OCI-LY1 (cell line): ENCODE results near the gene FURIN.

ENCODE experiments used
- H2AFZ ChIP-seq: fragments of 200-600 bp; sonication (generic), shearing (Covaris generic); 2 replicates; pipeline ENCODE4 v1.6.0; 2014; ENCODE audit warnings: antibody characterized with exemption, mild to moderate bottlenecking, low read length
- H3F3A ChIP-seq: fragments of 200-600 bp; sonication (generic), shearing (Covaris generic); 2 replicates; pipeline ENCODE4 v1.6.0; 2014; ENCODE audit warnings: mild to moderate bottlenecking, antibody characterized with exemption, low read length, moderate library complexity; ENCODE audit not compliant: insufficient read depth
- H3K27ac ChIP-seq: fragments of 200-600 bp; sonication (generic); 2 replicates; pipeline ENCODE4 v1.5.1; 2014; ENCODE audit warnings: low read length, mixed run types, mild to moderate bottlenecking, low read depth; ENCODE audit not compliant: poor library complexity, severe bottlenecking
- H3K27me3 ChIP-seq: fragments of 200-600 bp; sonication (generic); 2 replicates; pipeline ENCODE4 v1.6.0; 2014; ENCODE audit warnings: antibody characterized with exemption, mild to moderate bottlenecking, low read length, moderate library complexity; ENCODE audit not compliant: insufficient read depth
- H3K36me3 ChIP-seq: fragments of 200-600 bp; sonication (generic); 2 replicates; pipeline ENCODE4 v1.6.1; 2014; ENCODE audit warnings: mild to moderate bottlenecking, antibody characterized with exemption, low read length, moderate library complexity, mixed read lengths; ENCODE audit not compliant: insufficient read depth
- H3K4me1 ChIP-seq: fragments of 200-600 bp; sonication (generic); 2 replicates; pipeline ENCODE4 v1.5.1; 2014; ENCODE audit warnings: mild to moderate bottlenecking, low read length, moderate library complexity; ENCODE audit not compliant: insufficient read depth, severe bottlenecking
- H3K4me2 ChIP-seq: fragments of 200-600 bp; sonication (generic), shearing (Covaris generic); 2 replicates; pipeline ENCODE4 v1.6.1; 2014; ENCODE audit warnings: low read length
- H3K4me3 ChIP-seq: fragments of 200-600 bp; sonication (generic); 2 replicates; pipeline ENCODE4 v1.5.1; 2014; ENCODE audit warnings: low read length, low read depth, mild to moderate bottlenecking, mixed read lengths; ENCODE audit not compliant: poor library complexity, severe bottlenecking
- H3K79me2 ChIP-seq: fragments of 200-600 bp; shearing (Covaris generic); 2 replicates; pipeline ENCODE4 v1.6.1; 2016; ENCODE audit warnings: mixed run types, low read length, mixed read lengths; ENCODE audit not compliant: insufficient read depth
- H3K9ac ChIP-seq: fragments of 200-600 bp; sonication (generic), shearing (Covaris generic); 2 replicates; pipeline ENCODE4 v1.6.1; 2014; ENCODE audit warnings: mild to moderate bottlenecking, low read length, mixed read lengths
- H3K9me2 ChIP-seq: fragments of 200-600 bp; sonication (generic), shearing (Covaris generic); 2 replicates; pipeline ENCODE4 v1.6.1; 2014; ENCODE audit warnings: low read depth, mild to moderate bottlenecking, low read length, mixed read lengths
- H3K9me3 ChIP-seq: fragments of 200-600 bp; shearing (Covaris generic); 2 replicates; pipeline ENCODE4 v1.6.1; 2014; ENCODE audit warnings: low read length, mixed read lengths
- H4K20me1 ChIP-seq: fragments of 200-600 bp; sonication (generic), shearing (Covaris generic); 2 replicates; pipeline ENCODE4 v1.6.0; 2016; ENCODE audit warnings: mild to moderate bottlenecking, low read length; ENCODE audit not compliant: insufficient read depth
- CTCF ChIP-seq: fragments of 200-600 bp; sonication (generic), shearing (Covaris generic); IDR thresholded peaks from 2 replicates; pipeline ENCODE4 v1.5.1; 2017; ENCODE audit warnings: mild to moderate bottlenecking, antibody characterized with exemption, low read length, moderate library complexity, mixed read lengths
- EZH2 ChIP-seq: fragments of 200-600 bp; sonication (generic), shearing (Covaris generic); IDR thresholded peaks from 2 replicates; pipeline ENCODE4 v1.8.0; 2017; ENCODE audit warnings: borderline replicate concordance, mixed run types, mild to moderate bottlenecking, antibody characterized with exemption, low read length, moderate library complexity, mixed read lengths

Gene FURIN

GRCh38 chr15:90871716-90872485, 3.5 kb downstream of the FURIN start:
- H3K27ac ChIP-seq, result no peak overlapping the region
- no peaks in the 10 kb centered on the region for H4K20me1 ChIP-seq
- TF ChIP-seq CTCF (no peak), EZH2 (no peak)
- peak overlapping the region; percentile 57; the same call in 1 of the 2 replicates for H3K9ac ChIP-seq
- 0 out of 2 replicates have a peak, but pooled peaks cover 9% of the 10 kb centered on the region for H3K27me3 ChIP-seq
- H3K9me2 ChIP-seq, result no peaks in the 10 kb centered on the region
- no peaks in the 10 kb centered on the region for H3K79me2 ChIP-seq
- no peaks in the 10 kb centered on the region for H3K36me3 ChIP-seq
- H2AFZ ChIP-seq, result no peak overlapping the region
- peaks cover 21% of the 10 kb centered on the region for H3K4me1 ChIP-seq
- no peaks in the 10 kb centered on the region for H3K9me3 ChIP-seq
- peak overlapping the region; percentile 74 for H3K4me2 ChIP-seq
- no peaks in the 10 kb centered on the region for H3F3A ChIP-seq
- peak overlapping the region; percentile 67 for H3K4me3 ChIP-seq

- no peak overlapping the region; the same call in 1 of the 2 replicates for H3K9ac ChIP-seq
- no peaks in the 10 kb centered on the region for H3K79me2 ChIP-seq
- H3K27me3 ChIP-seq, result 0 out of 2 replicates have a peak, but pooled peaks cover 9% of the 10 kb centered on the region
- H3K4me2 ChIP-seq, result peak overlapping the region; percentile 74
- TF ChIP-seq EZH2, result no peak
- no peak for TF ChIP-seq CTCF
- H3K9me3 ChIP-seq, result no peaks in the 10 kb centered on the region
- H3K4me1 ChIP-seq, result peaks cover 21% of the 10 kb centered on the region
- H3K27ac ChIP-seq, result no peak overlapping the region
- H2AFZ ChIP-seq, result no peak overlapping the region
- H3K4me3 ChIP-seq, result peak overlapping the region; percentile 67
- H3K9me2 ChIP-seq, result no peaks in the 10 kb centered on the region
- no peaks in the 10 kb centered on the region for H3K36me3 ChIP-seq
- H4K20me1 ChIP-seq, result no peaks in the 10 kb centered on the region
- H3F3A ChIP-seq, result no peaks in the 10 kb centered on the region
These were observed 4.2 kb downstream of the FURIN start for GRCh38 chr15:90872486-90873184.

DNA sequence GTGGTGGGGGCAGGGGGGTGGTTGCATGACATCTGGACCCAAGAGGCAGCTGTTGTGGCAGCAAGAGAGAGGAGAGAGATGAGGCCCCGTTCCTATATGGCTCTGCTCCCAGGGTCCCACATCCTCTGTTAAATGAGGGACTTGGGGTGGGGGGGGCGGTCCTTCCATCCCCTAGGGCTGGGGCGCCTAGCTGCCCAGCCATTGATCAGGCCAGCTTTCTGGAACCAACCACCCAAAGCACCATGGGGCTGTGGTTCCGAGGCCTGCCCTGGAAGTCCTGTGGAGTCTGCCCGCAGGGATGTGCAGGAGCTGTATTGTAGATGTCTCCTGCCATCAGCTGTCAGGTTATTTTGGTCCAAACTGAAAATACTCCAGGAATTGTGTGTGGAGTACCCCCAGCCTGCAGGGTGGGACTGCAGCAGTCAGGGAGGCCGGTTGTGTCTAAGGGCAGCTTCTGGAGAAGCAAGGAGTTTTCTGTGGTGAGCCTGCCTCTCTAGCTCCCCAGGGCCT, 5.2 kb downstream of the FURIN start:
- no peak overlapping the region for H3K27ac ChIP-seq
- no peak overlapping the region for H3K9ac ChIP-seq
- H3K9me3 ChIP-seq, result no peaks in the 10 kb centered on the region
- H3K4me2 ChIP-seq, result no peak overlapping the region
- H3K9me2 ChIP-seq, result no peaks in the 10 kb centered on the region
- H3F3A ChIP-seq, result no peaks in the 10 kb centered on the region
- no peak overlapping the region for H2AFZ ChIP-seq
- 0 out of 2 replicates have a peak, but pooled peaks cover 9% of the 10 kb centered on the region for H3K27me3 ChIP-seq
- peaks cover 21% of the 10 kb centered on the region for H3K4me1 ChIP-seq
- TF ChIP-seq EZH2, result no peak
- no peak for TF ChIP-seq CTCF
- H3K36me3 ChIP-seq, result no peaks in the 10 kb centered on the region
- no peaks in the 10 kb centered on the region for H3K79me2 ChIP-seq
- H4K20me1 ChIP-seq, result no peaks in the 10 kb centered on the region
- H3K4me3 ChIP-seq, result no peak overlapping the region
